ENCODE measurements around the gene GNA15. TPM values are rescaled to one million over a fixed set of nuclear protein-coding genes. Genes with fewer than 3 reads are reported as not detected.
"Not testable (repeated sequence)": the region's sequence is repeated elsewhere in the genome, so short reads cannot be mapped to it uniquely, and the experiment has no call there.

The GNA15 gene
- total RNA-seq, 2 donors from 2014 or later = 7.0 to 9.9 TPM

DNA sequence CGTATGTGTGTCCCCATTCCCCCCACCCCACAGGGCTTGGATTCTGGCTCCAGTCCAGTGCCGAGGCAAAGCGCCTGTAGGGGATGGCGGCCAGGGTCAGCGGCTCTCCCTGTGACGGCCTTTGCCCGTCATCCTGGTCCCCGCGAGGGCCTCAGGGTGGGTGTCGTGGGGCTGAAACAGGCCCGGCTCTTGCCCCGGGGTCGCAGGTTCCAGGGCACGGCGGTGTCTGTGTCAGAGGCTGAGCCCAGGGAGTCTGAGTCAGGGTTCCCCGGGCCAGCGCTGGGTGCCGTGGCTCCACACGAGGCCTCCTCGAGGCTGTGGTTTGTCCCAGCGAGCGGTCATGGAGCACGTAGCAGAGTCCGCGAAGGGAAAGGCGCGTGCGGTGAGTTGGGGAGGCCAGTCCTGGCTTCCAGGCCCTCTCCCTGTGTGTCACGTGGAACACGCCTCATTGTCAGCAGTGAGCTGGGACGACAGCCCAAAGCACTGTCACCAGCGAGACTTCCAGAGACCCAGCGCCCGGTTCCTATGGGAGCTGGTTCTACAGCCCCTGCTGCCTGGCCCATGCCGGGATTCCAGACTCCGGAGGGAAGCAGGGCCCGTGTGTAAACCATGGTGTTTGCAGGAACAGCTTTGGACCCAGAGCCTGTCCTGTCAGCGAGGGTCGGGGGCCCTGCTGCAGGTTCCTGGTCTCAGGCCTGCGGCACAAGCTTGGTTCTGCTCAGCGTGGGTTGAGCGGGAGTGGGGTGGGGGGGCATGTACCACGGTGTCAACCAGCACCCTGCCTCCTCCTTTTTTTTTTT, 63.3 kb downstream of the GNA15 start:
- no peak for DNase-seq (ENCODE audit: low spot score)
- intact Hi-C loops (cut with DNase I) = no loop called here

- intact Hi-C loops (cut with DNase I) = no loop called here
- no peak for DNase-seq (ENCODE audit: low spot score)
These were observed 65.4 kb downstream of the GNA15 start for GRCh38 chr19:3201072-3201700.

GRCh38 chr19:3201911-3202310, 66.1 kb downstream of the GNA15 start:
- DNase-seq (ENCODE audit: low spot score) = no peak
- intact Hi-C loops (cut with DNase I) = no loop called here

GRCh38 chr19:3202346-3202745, 66.5 kb downstream of the GNA15 start:
- intact Hi-C loops (cut with DNase I) = no loop called here
- no peak for DNase-seq (ENCODE audit: low spot score)

DNA sequence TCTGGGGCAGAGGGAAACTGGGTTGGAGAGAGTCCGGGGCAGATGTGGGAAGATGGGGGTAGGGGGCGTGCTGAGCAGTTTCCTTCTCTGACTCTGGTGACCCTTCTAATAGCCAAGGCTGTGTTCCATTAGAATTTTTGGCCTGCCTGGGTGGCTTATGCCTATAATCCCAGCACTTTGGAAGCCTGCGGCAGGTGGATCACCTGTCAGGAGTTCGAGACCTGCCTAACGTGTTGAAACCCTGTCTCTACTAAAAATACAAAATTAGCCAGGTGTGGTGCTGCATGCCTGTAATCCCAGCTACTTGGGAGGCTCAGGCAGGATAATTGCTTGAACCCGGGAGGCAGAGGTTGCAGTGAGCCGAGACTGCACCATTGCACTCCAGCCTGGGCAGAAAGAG, 67.1 kb downstream of the GNA15 start:
- intact Hi-C loops (cut with DNase I); DNase-seq (ENCODE audit: low spot score): not testable (repeated sequence)

DNA sequence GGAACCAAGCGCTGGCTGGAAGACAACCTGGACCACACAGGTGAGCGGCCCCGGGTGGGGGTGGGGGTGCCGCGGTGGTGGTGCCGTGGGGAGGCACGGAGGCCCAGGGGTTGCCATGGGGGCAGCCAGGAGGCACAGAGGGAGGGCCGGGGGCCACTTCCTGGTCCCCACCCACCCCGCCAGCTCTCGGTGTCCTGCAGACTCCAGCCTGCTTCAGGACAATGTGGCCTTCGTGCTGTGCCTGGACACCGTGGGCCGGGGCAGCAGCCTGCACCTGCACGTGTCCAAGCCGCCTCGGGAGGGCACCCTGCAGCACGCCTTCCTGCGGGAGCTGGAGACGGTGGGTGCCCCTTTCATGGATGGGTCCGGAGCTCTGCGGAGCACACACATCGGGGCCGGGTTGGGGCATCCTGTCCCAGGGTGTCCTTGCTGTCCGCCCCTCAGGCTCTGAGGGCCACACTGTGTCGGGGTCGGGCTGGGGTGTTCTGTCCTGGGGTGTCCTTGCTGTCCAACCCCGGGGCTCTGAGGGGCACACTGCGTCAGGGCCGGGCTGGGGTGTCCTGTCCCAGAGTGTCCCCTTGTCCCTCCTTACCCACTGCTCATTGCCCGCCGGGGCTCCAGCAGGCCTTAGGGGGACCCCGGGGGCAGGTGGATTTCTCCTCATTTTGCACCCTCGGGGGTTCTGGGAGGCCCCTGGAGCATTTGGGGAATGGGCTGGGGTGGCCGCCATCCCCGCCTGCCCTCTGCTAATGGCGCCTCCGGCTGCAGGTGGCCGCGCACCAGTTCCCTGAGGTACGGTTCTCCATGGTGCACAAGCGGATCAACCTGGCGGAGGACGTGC, 68.2 kb downstream of the GNA15 start:
- peak; percentile 79 for DNase-seq (ENCODE audit: low spot score)
- intact Hi-C loops (cut with DNase I) = no loop called here

DNA sequence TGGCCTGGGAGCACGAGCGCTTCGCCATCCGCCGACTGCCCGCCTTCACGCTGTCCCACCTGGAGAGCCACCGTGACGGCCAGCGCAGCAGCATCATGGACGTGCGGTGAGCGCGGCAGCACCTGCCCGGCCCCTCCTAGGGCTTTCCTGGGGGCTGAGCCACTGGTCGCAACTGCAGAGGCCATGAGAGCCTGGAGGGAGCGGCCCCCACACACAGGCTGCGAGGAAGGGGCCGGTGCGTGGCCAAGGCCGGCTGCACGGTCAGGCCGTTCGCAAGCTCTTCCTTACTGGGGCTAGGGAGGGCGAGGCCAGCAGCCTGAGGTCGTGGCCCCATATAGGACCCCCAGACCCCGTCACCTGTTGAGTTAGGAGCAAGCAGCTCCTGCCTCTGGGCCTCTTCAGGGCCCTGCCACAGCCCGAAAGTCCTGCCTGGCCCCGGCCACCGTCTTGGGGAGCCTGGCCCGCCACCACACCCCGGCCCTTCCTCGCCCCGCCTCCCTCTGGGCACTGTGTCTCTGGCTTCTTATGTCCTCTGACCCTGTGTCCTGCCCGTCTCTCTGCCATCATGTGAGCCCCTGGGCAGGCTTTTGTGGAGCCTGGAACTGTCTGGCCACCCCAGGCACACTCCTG, 68.9 kb downstream of the GNA15 start:
- no peak for DNase-seq (ENCODE audit: low spot score)
- intact Hi-C loops (cut with DNase I) = no loop called here

DNA sequence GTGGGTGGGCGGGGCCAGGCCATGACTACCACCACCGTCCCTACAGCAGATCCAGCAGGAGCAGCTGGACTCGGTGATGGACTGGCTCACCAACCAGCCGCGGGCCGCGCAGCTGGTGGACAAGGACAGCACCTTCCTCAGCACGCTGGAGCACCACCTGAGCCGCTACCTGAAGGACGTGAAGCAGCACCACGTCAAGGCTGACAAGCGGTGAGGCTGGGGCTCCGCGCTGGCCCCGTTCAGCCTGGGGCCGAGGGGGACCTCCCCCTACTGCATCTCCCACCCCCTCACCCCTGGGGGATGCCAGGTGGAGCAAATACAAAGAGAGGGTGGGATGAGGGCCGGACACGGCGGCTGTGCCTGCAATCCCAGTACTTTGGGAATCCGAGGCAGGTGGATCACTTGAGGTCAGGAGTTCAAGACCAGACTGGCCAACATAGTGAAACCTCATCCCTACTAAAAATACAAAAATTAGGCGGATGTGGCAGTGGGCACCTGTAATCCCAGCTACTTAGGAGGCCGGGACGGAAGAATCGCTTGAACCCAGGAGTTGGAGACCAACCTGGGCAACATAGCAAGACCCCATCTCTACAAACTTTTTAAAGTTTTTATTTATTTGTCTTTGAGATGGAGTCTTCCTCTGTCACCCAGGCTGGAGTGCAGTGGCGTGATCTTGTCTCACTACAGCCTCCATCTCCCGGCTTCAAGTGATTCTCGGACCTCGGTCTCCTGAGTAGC, 70.6 kb downstream of the GNA15 start:
- intact Hi-C loops (cut with DNase I) = no loop called here
- DNase-seq (ENCODE audit: low spot score) = no peak

- intact Hi-C loops (cut with DNase I) = no loop called here
- DNase-seq (ENCODE audit: low spot score) = no peak
These were observed 71.8 kb downstream of the GNA15 start for GRCh38 chr19:3207461-3208242.

DNA sequence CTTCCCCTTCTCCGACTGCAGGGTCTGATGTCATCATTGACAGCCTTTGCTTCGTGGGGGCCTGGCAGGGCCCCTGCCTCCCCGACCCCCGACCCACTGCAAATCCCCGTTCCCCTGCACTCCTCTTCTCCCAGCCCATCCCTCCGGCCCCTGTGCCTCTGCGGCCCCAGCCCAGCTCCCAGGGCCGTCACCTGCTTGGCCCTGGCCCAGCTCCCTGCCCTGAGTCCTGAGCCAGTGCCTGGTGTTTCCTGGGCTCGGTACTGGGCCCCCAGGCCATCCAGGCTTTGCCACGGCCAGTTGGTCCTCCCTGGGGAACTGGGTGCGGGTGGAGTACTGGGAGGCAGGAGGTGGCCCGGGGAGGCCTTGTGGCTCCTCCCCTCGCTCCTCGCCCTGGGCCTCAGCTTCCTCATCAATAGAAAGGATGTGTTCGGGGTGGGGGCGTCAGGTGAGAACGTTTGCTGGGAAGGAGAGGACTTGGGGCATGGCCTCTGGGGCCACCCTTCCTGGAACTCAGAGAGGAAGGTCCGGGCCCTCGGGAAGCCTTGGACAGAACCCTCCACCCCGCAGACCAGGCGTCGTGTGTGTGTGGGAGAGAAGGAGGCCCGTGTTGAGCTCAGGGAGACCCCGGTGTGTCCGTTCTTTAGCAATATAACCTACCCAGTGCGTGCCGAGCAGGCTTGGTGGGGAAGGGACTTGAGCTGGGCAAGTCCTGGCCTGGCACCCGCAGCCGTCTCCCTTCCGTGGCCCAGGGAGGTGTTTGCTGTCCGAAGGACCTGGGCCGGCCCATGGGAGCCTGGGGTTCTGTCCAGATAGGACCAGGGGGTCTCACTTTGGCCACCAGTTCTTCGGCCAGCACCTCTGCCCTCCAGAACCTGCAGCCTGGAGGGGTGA, 72.7 kb downstream of the GNA15 start:
- DNase-seq (ENCODE audit: low spot score) = no peak
- intact Hi-C loops (cut with DNase I) = no loop called here

GRCh38 chr19:3210347-3211017, 74.6 kb downstream of the GNA15 start:
- intact Hi-C loops (cut with DNase I) = no loop called here
- peak; percentile 89 for DNase-seq (ENCODE audit: low spot score)

GRCh38 chr19:3211191-3211590, 75.4 kb downstream of the GNA15 start:
- intact Hi-C loops (cut with DNase I) = no loop called here
- DNase-seq (ENCODE audit: low spot score) = no peak

- intact Hi-C loops (cut with DNase I) = no loop called here
- no peak for DNase-seq (ENCODE audit: low spot score)
These were observed 77.3 kb downstream of the GNA15 start for GRCh38 chr19:3213159-3213558.

All from posterior vena cava (tissue), 2 donors.